Ishikawa (cell line): ENCODE results near the gene SSH2.

ENCODE experiments used
- CEBPB ChIP-seq: IDR thresholded peaks from 2 replicates; pipeline ENCODE4 v1.6.1; 2012
- EGR1 ChIP-seq: IDR thresholded peaks from 2 replicates; pipeline ENCODE4 v1.6.1; 2012
- EP300 ChIP-seq: IDR thresholded peaks from 2 replicates; pipeline ENCODE4 v1.6.1; 2012; ENCODE audit warnings: borderline replicate concordance
- FOXM1 ChIP-seq: IDR thresholded peaks from 2 replicates; pipeline ENCODE4 v1.6.1; 2012; ENCODE audit warnings: low read depth, borderline replicate concordance
- MAX ChIP-seq: IDR thresholded peaks from 2 replicates; pipeline ENCODE4 v1.6.1; 2012
- NFIC ChIP-seq: IDR thresholded peaks from 2 replicates; pipeline ENCODE4 v1.6.1; 2012
- RAD21 ChIP-seq: IDR thresholded peaks from 2 replicates; pipeline ENCODE4 v1.6.1; 2012; ENCODE audit warnings: low read depth
- REST ChIP-seq: IDR thresholded peaks from 2 replicates; pipeline ENCODE4 v1.6.1; 2012; ENCODE audit warnings: low read depth, mild to moderate bottlenecking
- TAF1 ChIP-seq: IDR thresholded peaks from 2 replicates; pipeline ENCODE4 v1.6.1; 2012; ENCODE audit warnings: low read depth, mild to moderate bottlenecking
- TCF12 ChIP-seq: IDR thresholded peaks from 2 replicates; pipeline ENCODE4 v1.6.1; 2012; ENCODE audit warnings: low read depth
- TEAD4 ChIP-seq: IDR thresholded peaks from 2 replicates; pipeline ENCODE4 v1.6.1; 2012
- USF1 ChIP-seq: IDR thresholded peaks from 2 replicates; pipeline ENCODE4 v1.6.1; 2012
- YY1 ChIP-seq: IDR thresholded peaks from 2 replicates; pipeline ENCODE4 v1.6.1; 2012; ENCODE audit warnings: low read depth
- ZBTB7A ChIP-seq: IDR thresholded peaks from 2 replicates; pipeline ENCODE4 v1.6.1; 2012; ENCODE audit warnings: low read depth

- no peak for TF ChIP-seq RAD21
- no peak for TF ChIP-seq MAX
- no peak for TF ChIP-seq CEBPB
- no peak for TF ChIP-seq EP300
- no peak for TF ChIP-seq REST
- TF ChIP-seq USF1: no peak
- TF ChIP-seq YY1: no peak
- TF ChIP-seq TAF1: no peak
- TF ChIP-seq FOXM1: no peak
- no peak for TF ChIP-seq TCF12
- no peak for TF ChIP-seq TEAD4
- no peak for TF ChIP-seq EGR1
- TF ChIP-seq ZBTB7A: no peak
- TF ChIP-seq NFIC: no peak
Measured at GRCh38 chr17:29595943-29596774, 333.9 kb downstream of the SSH2 start.
